HG03457 (cell line): Measurements from ENCODE around the gene MST1.
A peak's percentile ranks its signal among the peaks of the same experiment; 100 is the strongest.

ENCODE experiments used
- ATAC-seq: cut with Tn5 transposase; IDR thresholded peaks from one replicate; pipeline ENCODE4 v1.9.1; 2021; ENCODE audit warnings: moderate number of reproducible peaks; ENCODE audit not compliant: unreplicated experiment

MST1 gene

GRCh38 chr3:49680493-49681231, 8.6 kb downstream of the MST1 start:
- no peak for ATAC-seq

GRCh38 chr3:49675912-49676311, 13.4 kb downstream of the MST1 start:
- no peak for ATAC-seq

- peak; percentile 14 for ATAC-seq
Measured at GRCh38 chr3:49674497-49674983, 14.7 kb downstream of the MST1 start.

GRCh38 chr3:49673715-49674496, 15.4 kb downstream of the MST1 start, which contains the start of gene APEH:
Gene APEH, plus strand, starts transcription at chr3:49674351. Its CDS starts 51 bp downstream, at chr3:49674402.
- ATAC-seq, result peak; percentile 53

DNA sequence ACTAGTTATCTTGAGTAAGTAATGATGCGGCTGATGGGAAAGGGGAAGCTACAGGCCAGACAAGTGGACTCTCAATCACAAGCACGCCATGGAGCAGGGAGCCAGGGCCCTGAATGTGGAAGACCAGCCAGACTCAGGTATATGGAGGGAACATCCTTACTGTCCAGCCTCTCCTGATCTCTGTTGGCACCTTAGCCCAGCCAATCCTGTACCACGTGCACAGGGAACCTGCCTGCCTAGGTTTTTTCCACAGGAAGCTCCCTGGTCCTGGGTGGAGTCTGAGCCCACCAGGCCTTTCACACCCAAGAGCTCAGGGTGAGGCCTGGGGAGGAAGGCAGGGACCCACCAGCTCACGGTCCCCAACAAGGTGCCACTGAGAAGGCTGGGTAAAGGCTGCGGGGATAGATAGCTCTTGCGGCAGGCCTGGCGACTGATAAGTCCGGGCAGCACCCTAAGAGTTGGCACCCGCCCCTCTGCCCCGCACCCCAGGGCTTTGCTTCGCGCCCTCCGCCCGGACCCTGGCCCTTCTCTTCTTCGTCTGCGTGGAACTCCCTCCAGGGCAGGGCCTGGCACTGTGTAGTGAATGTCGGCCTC, 16.1 kb downstream of the MST1 start:
- no peak for ATAC-seq

- ATAC-seq, result no peak
Measured at GRCh38 chr3:49671291-49672288, 17.7 kb downstream of the MST1 start.

DNA sequence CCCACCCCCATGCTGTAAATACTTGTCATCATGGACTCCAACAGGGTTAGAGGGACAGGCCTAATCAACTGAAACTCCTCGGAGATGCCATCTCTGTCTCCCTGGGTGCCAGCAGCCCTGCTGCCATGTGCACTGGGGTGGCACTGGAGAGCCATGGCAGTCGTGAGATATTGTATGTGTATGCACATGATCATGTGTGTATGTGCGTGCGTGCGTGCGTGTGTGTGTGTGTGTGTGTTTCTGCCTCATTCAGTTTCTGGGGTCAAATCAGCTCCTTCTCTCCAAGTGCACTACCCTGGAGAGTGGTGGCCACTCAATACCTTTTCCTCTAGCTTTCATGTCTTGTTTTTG, 18.4 kb downstream of the MST1 start:
- no peak for ATAC-seq

DNA sequence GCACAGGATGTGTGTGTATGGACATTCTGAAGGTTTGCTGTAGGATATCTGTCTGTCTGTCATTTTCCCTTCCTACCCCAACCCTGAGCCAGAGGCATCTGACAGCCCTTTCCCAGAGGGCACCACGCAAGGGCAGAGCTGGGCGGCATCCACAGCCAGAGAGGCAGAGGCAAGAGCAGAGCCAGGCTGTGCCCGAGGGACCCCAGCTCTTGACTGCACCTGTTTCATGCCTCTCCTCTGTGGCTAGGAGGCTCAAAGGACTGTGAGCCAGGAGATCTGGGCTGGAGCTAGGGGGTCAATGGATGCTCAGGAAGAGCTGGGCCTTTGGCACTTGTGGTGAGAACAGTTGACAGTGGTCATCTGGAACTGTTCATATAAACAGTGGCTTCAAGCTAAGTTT, 19.9 kb downstream of the MST1 start:
- no peak for ATAC-seq

- no peak for ATAC-seq
Measured at GRCh38 chr3:49668861-49669260, 20.4 kb downstream of the MST1 start.

GRCh38 chr3:49668414-49668797, 20.9 kb downstream of the MST1 start:
- no peak for ATAC-seq

- no peak for ATAC-seq
Measured at GRCh38 chr3:49667701-49668413, 21.4 kb downstream of the MST1 start.

DNA sequence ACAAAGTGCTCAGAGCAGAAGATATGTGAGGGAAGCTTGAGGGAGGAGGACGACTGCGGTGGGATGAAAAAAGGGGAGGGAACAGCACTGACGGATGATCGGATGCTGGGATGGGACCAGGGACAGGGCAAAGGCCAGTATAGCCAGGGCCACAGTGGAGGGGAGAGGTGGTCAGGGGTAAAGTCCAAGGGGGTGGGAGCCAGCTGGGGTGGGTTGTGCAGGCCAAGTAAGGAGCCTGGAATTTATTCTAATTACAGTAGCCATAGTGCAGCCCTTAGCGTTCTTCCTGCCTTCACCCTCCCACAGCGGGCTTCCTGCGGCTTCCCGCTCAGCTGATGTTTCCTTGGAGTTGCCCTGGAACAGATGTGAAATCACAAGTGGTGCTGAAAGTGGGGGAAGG, 22.7 kb downstream of the MST1 start:
- ATAC-seq, result no peak

DNA sequence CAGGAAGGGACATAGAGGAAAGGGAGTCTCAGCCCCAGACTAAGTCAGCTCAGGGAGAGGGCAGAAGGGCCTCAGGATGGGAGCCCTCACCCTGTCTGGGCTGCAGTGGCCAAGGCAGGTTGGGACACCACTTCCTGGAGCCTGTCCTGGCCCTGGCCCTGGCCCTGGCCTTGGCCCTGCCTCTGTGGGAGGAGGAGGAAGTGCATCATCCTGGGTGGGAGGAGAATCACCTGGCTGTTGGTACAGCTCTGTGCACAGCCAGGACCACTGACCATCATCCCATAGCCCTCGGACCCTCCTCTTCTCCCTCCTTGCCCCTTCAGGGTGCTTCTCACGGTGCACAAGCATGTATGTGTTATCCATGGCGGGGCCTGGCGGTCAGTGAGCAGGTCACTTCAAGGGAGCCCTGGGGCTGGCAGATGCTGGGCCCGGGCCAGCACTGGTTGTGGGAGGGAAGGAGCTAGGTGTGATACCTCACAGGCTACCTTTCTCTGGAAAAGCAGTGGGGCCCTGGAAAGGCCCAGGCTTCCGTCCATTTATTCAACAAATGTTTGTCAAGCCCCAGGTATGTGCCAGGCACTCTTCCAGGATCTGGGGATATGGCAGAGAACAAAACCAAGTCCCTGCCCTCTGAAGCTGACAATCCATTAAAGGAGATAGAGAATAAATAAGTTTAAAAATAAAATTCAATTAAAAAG, 23.3 kb downstream of the MST1 start:
- no peak for ATAC-seq

DNA sequence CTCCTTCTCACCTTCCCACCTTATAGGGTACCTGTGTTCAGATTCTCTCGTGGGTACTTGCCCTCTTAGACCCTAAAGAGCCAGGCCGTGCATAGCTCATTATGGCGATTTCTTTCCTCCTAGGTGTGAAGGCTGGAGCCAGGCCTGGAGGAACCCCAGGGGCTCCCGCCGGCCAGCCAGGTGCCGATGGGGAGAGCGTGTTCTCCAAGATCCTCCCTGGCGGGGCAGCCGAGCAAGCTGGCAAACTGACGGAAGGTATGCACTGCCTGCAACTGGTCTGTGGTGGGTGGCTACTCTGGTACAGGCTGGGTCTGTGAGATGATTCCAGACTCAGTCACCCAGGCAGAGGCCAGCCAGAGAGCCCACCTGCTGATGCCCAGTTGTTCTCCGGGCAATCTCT, 25.0 kb downstream of the MST1 start:
- ATAC-seq, result no peak

DNA sequence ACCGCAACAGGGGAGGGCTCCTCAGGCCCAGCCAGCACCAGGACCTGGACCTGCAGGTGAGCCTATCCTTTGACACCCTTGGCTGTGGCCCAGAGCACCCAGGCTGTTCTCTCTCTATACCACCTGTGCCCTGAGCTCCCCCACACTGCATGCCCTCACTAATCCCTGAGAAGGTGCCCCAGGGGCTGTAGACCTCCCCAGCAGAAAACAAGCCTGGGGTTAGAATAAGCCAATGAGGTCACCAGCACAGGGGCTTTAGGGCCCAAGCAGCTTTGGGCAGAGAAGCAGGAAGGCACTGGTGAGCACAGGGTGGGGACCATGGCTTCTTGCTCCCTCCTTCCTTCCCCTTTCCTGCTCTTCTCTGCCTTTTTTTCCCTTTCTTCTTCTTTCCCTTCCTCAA, 25.4 kb downstream of the MST1 start:
- no peak for ATAC-seq

GRCh38 chr3:49662720-49663413, 26.4 kb downstream of the MST1 start:
- no peak for ATAC-seq

DNA sequence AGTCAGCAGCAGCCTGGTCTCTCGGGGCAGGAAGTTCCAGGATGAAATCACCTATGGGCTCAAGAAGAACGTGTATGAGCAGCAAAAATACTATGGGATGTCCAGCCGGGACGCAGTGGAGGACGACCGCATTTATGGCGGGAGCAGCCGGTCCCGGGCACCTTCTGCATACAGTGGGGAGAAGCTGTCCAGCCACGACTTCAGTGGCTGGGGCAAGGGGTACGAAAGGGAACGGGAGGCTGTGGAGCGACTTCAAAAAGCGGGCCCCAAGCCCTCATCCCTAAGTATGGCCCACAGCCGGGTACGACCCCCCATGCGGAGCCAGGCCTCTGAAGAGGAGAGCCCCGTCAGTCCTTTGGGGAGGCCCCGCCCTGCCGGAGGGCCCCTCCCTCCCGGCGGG, 27.3 kb downstream of the MST1 start:
- ATAC-seq, result no peak

DNA sequence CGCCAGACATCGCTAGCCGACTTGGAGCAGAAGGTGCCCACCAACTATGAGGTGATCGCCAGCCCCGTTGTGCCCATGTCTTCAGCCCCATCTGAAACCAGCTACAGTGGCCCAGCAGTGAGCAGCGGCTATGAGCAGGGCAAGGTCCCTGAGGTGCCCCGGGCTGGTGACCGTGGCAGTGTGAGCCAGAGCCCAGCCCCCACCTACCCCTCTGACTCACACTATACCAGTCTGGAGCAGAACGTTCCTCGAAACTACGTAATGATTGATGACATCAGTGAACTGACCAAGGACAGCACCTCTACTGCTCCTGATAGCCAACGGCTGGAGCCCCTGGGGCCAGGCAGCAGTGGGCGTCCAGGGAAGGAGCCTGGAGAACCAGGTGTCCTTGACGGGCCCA, 28.0 kb downstream of the MST1 start:
- ATAC-seq, result no peak

- ATAC-seq, result no peak
Measured at GRCh38 chr3:49659756-49660155, 29.5 kb downstream of the MST1 start.
